Measurements from ENCODE around the gene MTG1.

MTG1 gene

GRCh38 chr10:133471300-133472109 lies 77.5 kb downstream of the MTG1 start:
- no peak for DNase-seq

Measured in OCI-M1 (cell line).